HG03558 (cell line): ENCODE results near the gene NDUFA5.
"Not testable (repeated sequence)": the region's sequence is repeated elsewhere in the genome, so short reads cannot be mapped to it uniquely, and the experiment has no call there.

Experiments used
- ATAC-seq: cut with Tn5 transposase; IDR thresholded peaks from one replicate; pipeline ENCODE4 v1.9.1; 2021; ENCODE audit warnings: moderate number of reproducible peaks; ENCODE audit not compliant: unreplicated experiment; ENCODE audit errors: extremely low read depth

Gene NDUFA5

DNA sequence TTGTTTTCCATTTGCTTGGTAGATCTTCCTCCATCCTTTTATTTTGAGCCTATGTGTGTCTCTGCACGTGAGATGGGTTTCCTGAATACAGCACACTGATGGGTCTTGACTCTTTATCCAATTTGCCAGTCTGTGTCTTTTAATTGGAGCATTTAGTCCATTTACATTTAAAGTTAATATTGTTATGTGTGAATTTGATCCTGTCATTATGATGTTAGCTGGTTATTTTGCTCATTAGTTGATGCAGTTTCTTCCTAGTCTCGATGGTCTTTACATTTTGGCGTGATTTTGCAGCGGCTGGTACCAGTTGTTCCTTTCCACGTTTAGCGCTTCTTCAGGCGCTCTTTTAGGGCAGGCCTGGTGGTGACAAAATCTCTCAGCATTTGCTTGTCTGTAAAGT is 31.1 kb downstream of the NDUFA5 start:
- ATAC-seq: not testable (repeated sequence)

DNA sequence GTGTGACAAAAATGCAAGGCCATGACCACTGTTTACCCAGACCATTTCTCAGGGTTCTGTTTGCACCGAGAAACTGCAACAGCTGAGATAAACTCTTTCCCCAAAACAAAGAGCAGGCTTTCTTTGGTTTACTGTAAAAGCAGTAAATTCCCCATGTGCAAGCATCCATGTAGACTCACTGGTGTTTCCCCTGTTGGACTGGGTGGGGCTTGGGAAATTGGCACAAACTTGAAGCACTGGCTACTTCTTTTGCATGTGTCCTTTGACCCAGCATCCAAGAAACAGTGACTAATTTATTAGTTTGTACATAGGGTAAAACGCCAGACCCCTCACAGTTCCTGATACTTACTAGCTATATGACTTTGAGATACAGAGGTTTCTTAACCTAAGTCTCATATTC is 35.6 kb downstream of the NDUFA5 start:
- no peak for ATAC-seq

DNA sequence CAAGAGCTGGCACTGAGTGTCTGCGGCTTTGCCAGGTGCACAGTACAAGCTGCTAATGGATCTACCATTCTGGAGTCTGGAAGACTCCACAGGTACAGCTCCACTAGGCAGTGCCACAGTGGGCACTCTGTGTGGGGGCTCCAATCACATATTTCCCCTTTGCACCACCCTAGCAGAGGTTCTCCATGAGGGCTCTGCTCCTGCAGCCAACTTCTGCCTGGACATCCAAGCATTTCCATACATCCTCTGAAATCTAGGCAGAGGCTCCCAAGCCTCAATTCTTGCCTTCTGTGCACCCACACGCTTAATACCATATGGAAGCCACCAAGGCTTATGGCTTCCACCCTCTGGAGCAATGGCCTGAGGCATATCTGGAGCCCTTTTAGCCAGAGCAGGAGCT is 52.4 kb downstream of the NDUFA5 start:
- ATAC-seq: no peak

DNA sequence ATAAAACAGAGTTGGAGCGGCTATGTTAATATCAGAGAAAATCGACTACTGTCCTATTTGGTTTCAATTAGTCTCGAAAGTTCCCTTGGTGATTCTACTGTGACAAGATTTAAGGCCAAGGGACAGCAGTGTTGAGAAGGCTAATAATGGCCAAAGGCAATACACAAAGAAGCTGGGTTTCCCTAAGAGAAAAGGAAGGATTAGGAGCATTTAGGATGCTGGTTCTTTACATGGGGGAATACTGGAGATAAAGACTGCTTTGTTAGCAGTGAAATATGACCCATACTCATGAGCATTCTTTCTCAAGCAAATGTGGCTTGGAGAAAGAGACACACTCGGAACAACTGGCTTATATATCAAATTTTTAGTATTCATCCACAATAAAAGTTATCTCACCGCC is 55.4 kb downstream of the NDUFA5 start:
- no peak for ATAC-seq

DNA sequence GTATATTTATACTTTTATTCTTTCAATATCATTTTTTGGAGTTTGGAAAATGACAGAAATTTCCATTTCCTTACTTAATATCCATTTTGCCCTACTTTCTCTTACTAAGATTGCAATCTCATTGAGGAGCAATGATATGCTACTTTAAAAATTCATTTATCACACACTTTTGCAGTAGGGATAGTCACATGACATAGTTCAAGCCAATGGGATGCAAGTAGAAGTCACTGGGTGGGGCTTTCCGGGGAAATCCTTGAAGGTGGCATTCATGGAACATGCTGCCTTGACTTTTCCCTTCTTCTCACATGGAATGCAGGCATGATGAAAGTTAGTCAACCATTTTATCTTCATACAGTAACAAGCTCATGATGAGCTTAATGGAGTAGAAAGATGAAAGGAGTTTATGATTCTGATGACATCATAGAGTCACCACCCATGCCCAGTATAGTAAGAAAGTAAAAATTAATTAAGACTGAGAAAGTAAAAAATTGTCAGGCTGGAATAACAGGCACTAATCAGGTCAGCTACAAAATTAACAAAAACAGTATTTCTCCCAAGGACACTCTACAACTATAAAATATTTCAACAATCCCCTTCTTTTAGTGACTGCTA is 56.6 kb downstream of the NDUFA5 start:
- no peak for ATAC-seq

DNA sequence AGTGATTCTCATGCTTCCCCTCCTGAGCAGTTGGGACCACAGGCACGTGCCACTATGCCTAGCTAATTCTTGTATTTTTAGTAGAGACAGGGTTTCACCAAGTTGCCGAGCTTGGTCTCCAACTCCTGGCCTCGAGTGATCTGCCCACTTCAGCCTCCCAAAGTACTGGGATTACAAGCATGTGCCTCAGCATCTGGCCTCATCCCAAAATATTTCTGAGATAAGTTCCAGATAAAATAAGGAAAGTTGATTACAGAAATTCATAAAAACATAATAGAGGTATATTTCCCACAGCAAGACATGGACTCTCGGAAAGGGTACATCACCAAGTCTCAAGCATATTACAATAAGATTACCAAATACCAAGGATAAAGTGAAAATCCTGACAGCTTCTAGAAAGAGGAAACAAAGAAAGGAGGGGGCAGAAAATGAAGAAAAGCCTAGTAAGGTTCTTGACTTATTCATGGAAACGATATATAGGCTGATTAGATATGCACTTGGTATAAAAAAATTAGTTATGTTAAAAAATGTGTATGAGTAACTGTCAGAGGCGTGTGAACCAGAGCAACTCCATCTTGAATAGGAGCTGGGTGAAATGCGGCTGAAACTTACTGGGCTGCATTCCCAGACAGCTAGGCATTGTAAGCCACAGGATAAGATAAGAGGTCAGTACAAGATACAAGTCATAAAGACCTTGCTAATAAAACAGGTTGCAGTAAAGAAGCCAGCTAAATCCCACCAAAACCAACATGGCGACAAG is 58.2 kb downstream of the NDUFA5 start:
- no peak for ATAC-seq

DNA sequence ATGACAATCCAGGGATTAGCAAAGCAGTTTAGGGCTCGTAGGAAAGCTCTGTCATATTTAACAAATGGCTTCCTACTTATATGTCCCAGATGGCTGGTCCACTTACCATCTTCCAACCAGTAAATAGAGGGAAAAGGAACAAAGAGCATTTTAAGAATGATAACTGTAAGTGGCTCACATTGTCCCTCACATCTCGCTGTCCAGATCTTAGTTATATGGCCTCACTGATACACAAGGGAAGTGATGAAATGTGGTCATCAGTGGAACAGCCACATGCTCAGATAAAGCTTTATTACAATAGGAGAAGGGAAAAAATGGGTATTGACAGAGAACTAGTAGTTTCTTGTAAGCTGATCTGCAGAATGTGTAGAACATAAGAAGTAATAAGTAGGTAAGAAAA is 59.0 kb downstream of the NDUFA5 start:
- no peak for ATAC-seq

DNA sequence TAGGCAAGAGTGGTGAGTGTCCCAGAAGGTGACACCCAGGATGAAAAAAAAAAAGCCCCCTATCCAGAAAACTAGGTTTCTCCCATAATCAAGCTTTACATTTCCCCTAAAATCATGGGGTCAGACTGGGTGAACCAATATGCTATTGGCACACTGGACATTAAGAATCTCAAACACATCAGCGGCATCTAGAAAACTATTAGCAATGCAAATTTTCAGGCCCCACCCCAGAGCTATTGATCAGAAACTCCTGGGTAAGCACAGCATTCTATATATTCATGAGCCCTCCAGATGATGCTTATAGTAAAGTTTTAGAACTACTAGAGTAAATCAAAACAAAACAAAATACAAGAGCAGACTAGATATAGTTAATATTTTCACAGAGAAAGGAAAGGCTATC is 59.6 kb downstream of the NDUFA5 start:
- no peak for ATAC-seq

DNA sequence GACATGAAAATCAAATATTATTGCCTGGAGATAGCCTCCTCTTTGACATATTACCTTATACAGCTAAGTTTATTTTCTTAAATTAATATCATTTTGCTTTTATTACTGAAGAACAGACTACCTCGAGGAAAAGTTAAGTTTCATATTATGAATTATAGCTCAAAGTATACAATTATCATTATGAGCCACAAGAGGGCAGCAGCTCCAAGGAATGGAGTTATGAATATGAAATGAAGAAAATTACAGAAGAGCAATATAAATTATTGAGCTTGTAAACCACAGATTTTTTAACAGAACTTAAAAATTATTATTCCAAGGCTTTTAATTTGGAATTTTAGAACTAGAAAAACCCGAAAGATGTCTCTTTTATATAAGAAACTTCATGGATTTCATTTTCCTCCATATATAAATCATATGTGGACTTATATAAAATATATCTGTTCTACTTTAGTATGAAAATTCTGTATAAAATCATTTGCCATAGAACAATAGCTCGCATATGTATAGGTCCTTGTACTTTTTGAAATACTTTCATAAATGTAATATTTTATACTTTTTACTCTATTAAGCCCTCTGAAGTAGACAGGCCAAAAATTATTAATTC is 63.3 kb downstream of the NDUFA5 start:
- no peak for ATAC-seq

DNA sequence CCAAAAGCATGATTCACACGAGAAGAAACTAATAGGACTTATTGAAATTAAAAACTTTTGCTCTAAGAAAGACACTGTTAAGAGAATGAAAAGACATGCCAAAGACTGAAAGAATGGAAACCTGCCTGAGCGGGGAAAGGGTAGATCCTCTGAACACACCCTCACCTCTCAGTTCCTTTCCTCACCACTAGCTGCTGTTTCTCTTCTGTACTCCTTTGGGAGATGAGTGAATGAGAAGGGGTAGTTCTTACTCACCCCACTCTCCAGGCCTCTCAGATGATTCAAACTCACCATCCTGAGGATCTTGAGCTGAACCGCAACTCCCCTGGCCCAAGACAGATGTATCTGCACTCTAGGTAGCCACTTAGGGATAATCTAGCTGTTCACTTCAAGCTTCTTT is 65.1 kb downstream of the NDUFA5 start:
- no peak for ATAC-seq
